ENCODE results near the gene C3orf18. TPM values are rescaled to one million over a fixed set of nuclear protein-coding genes. Genes with fewer than 3 reads are reported as not detected.

Gene C3orf18
- polyA plus RNA-seq, 1 donor: 6.8 TPM

- H3K4me3 ChIP-seq (ENCODE audit: low read length): no peak overlapping the region
- H3K27me3 ChIP-seq (ENCODE audit: control insufficient read depth, insufficient read depth, low read length): no peaks in the 10 kb centered on the region
- peaks cover 56% of the 10 kb centered on the region for H3K36me3 ChIP-seq (ENCODE audit: control insufficient read depth, insufficient read depth, low read length)
- no peak for DNase-seq
- no CpG with 5 or more reads among the region's 4 CpGs for WGBS (ENCODE audit: insufficient coverage, low lambda C conversion rate)
- no peaks in the 10 kb centered on the region for H3K9me3 ChIP-seq (ENCODE audit: control insufficient read depth, low read depth, low read length)
- peaks cover 84% of the 10 kb centered on the region for H3K4me1 ChIP-seq (ENCODE audit: control insufficient read depth, insufficient read depth, low read length)
- peak overlapping the region; percentile 99 for H3K27ac ChIP-seq (ENCODE audit: low read length)
Observed at GRCh38 chr3:50603261-50604109, 35.9 kb upstream of the C3orf18 start.

- Histone ChIP-seq H3K27me3 (ENCODE audit: control insufficient read depth, insufficient read depth, low read length) (no peaks in the 10 kb centered on the region), H3K27ac (ENCODE audit: low read length) (peak overlapping the region; percentile 99), H3K9me3 (ENCODE audit: control insufficient read depth, low read depth, low read length) (no peaks in the 10 kb centered on the region), H3K36me3 (ENCODE audit: control insufficient read depth, insufficient read depth, low read length) (peaks cover 48% of the 10 kb centered on the region), H3K4me3 (ENCODE audit: low read length) (no peak overlapping the region), H3K4me1 (ENCODE audit: control insufficient read depth, insufficient read depth, low read length) (peaks cover 76% of the 10 kb centered on the region)
- no CpG with 5 or more reads among the region's 9 CpGs for WGBS (ENCODE audit: insufficient coverage, low lambda C conversion rate)
- DNase-seq: peak; percentile 54 to 79
Observed at GRCh38 chr3:50602595-50603191, 35.1 kb upstream of the C3orf18 start.

- WGBS (ENCODE audit: insufficient coverage, low lambda C conversion rate): no CpG with 5 or more reads among the region's 14 CpGs
Observed at GRCh38 chr3:50600841-50601591, 33.5 kb upstream of the C3orf18 start.

GRCh38 chr3:50600141-50600753, 32.7 kb upstream of the C3orf18 start:
- H3K9me3 ChIP-seq (ENCODE audit: control insufficient read depth, low read depth, low read length): no peaks in the 10 kb centered on the region
- no CpG with 5 or more reads among the region's 9 CpGs for WGBS (ENCODE audit: insufficient coverage, low lambda C conversion rate)
- H3K4me1 ChIP-seq (ENCODE audit: control insufficient read depth, insufficient read depth, low read length): peaks cover 57% of the 10 kb centered on the region
- peak overlapping the region; percentile 99 for H3K27ac ChIP-seq (ENCODE audit: low read length)
- no peaks in the 10 kb centered on the region for H3K27me3 ChIP-seq (ENCODE audit: control insufficient read depth, insufficient read depth, low read length)
- DNase-seq: peak in 1 of 2 donors; percentile 37
- peaks cover 23% of the 10 kb centered on the region for H3K36me3 ChIP-seq (ENCODE audit: control insufficient read depth, insufficient read depth, low read length)
- H3K4me3 ChIP-seq (ENCODE audit: low read length): no peak overlapping the region

More at GRCh38 chr3:50600841-50601591, 33.5 kb upstream of the C3orf18 start:
- peak overlapping the region; percentile 4 for H3K4me3 ChIP-seq (ENCODE audit: low read length)
- no peaks in the 10 kb centered on the region for H3K9me3 ChIP-seq (ENCODE audit: control insufficient read depth, low read depth, low read length)
- peak overlapping the region; percentile 99 for H3K27ac ChIP-seq (ENCODE audit: low read length)
- peaks cover 31% of the 10 kb centered on the region for H3K36me3 ChIP-seq (ENCODE audit: control insufficient read depth, insufficient read depth, low read length)
- H3K4me1 ChIP-seq (ENCODE audit: control insufficient read depth, insufficient read depth, low read length): peaks cover 62% of the 10 kb centered on the region
- peak; percentile 97 to 99 for DNase-seq
- no peaks in the 10 kb centered on the region for H3K27me3 ChIP-seq (ENCODE audit: control insufficient read depth, insufficient read depth, low read length)

GRCh38 chr3:50599716-50600118, 32.2 kb upstream of the C3orf18 start:
- H3K27ac ChIP-seq (ENCODE audit: low read length): peak overlapping the region; percentile 99
- no peaks in the 10 kb centered on the region for H3K9me3 ChIP-seq (ENCODE audit: control insufficient read depth, low read depth, low read length)
- no peaks in the 10 kb centered on the region for H3K27me3 ChIP-seq (ENCODE audit: control insufficient read depth, insufficient read depth, low read length)
- H3K4me1 ChIP-seq (ENCODE audit: control insufficient read depth, insufficient read depth, low read length): peaks cover 55% of the 10 kb centered on the region
- H3K36me3 ChIP-seq (ENCODE audit: control insufficient read depth, insufficient read depth, low read length): peaks cover 18% of the 10 kb centered on the region
- no peak overlapping the region for H3K4me3 ChIP-seq (ENCODE audit: low read length)
- DNase-seq: no peak
- no CpG with 5 or more reads among the region's 1 CpG for WGBS (ENCODE audit: insufficient coverage, low lambda C conversion rate)

GRCh38 chr3:50599115-50599715, 31.7 kb upstream of the C3orf18 start:
- Histone ChIP-seq H3K4me3 (ENCODE audit: low read length) (no peak overlapping the region), H3K27ac (ENCODE audit: low read length) (peak overlapping the region; percentile 99), H3K4me1 (ENCODE audit: control insufficient read depth, insufficient read depth, low read length) (peaks cover 51% of the 10 kb centered on the region), H3K27me3 (ENCODE audit: control insufficient read depth, insufficient read depth, low read length) (no peaks in the 10 kb centered on the region), H3K36me3 (ENCODE audit: control insufficient read depth, insufficient read depth, low read length) (peaks cover 13% of the 10 kb centered on the region), H3K9me3 (ENCODE audit: control insufficient read depth, low read depth, low read length) (no peaks in the 10 kb centered on the region)
- DNase-seq: no peak
- WGBS (ENCODE audit: insufficient coverage, low lambda C conversion rate): no CpG with 5 or more reads among the region's 6 CpGs

GRCh38 chr3:50594253-50594785, 26.8 kb upstream of the C3orf18 start:
- Histone ChIP-seq H3K9me3 (ENCODE audit: control insufficient read depth, low read depth, low read length) (no peaks in the 10 kb centered on the region), H3K36me3 (ENCODE audit: control insufficient read depth, insufficient read depth, low read length) (no peaks in the 10 kb centered on the region), H3K27me3 (ENCODE audit: control insufficient read depth, insufficient read depth, low read length) (no peaks in the 10 kb centered on the region), H3K4me1 (ENCODE audit: control insufficient read depth, insufficient read depth, low read length) (peaks cover 8% of the 10 kb centered on the region), H3K27ac (ENCODE audit: low read length) (no peak overlapping the region), H3K4me3 (ENCODE audit: low read length) (no peak overlapping the region)
- DNase-seq: no peak
- WGBS (ENCODE audit: insufficient coverage, low lambda C conversion rate): no CpG with 5 or more reads among the region's 2 CpGs

- Histone ChIP-seq H3K4me1 (ENCODE audit: control insufficient read depth, insufficient read depth, low read length) (peaks cover 20% of the 10 kb centered on the region), H3K4me3 (ENCODE audit: low read length) (no peak overlapping the region), H3K9me3 (ENCODE audit: control insufficient read depth, low read depth, low read length) (no peaks in the 10 kb centered on the region), H3K27ac (ENCODE audit: low read length) (no peak overlapping the region), H3K36me3 (ENCODE audit: control insufficient read depth, insufficient read depth, low read length) (no peaks in the 10 kb centered on the region), H3K27me3 (ENCODE audit: control insufficient read depth, insufficient read depth, low read length) (no peaks in the 10 kb centered on the region)
- no peak for DNase-seq
- no CpG with 5 or more reads among the region's 5 CpGs for WGBS (ENCODE audit: insufficient coverage, low lambda C conversion rate)
Observed at GRCh38 chr3:50592568-50592967, 25.0 kb upstream of the C3orf18 start.

GRCh38 chr3:50591196-50591741, 23.7 kb upstream of the C3orf18 start:
- H3K27ac ChIP-seq (ENCODE audit: low read length): no peak overlapping the region
- no peak for DNase-seq
- WGBS (ENCODE audit: insufficient coverage, low lambda C conversion rate): no CpG with 5 or more reads among the region's 9 CpGs
- H3K36me3 ChIP-seq (ENCODE audit: control insufficient read depth, insufficient read depth, low read length): no peaks in the 10 kb centered on the region
- peaks cover 20% of the 10 kb centered on the region for H3K4me1 ChIP-seq (ENCODE audit: control insufficient read depth, insufficient read depth, low read length)
- H3K27me3 ChIP-seq (ENCODE audit: control insufficient read depth, insufficient read depth, low read length): no peaks in the 10 kb centered on the region
- no peaks in the 10 kb centered on the region for H3K9me3 ChIP-seq (ENCODE audit: control insufficient read depth, low read depth, low read length)
- H3K4me3 ChIP-seq (ENCODE audit: low read length): no peak overlapping the region

Data from large intestine (tissue), 3 donors.